Thyroid gland (tissue), 4 donors: ENCODE results near the gene ADRA1B.

Source experiments
- POLR2A ChIP-seq, 2 donors: fragments of 450-650 bp; IDR thresholded peaks; one replicate each; pipeline ENCODE4 v1.6.1; 2017; ENCODE audit warnings: antibody characterized with exemption in 2 of 2, mild to moderate bottlenecking in 2 of 2, moderate library complexity in 1 of 2
- TF ChIP-seq, protein P1 (sequence below), 6 experiments: fragments of 200-600 bp in 3 of 6; fragments of 450-650 bp in 3 of 6; sonication (generic) in 3 of 6; IDR thresholded peaks; one replicate each; pipeline ENCODE4 v1.5.1; 2016 to 2019; ENCODE audit warnings: antibody characterized with exemption in 6 of 6, mild to moderate bottlenecking in 2 of 6, inconsistent platforms in 1 of 6, moderate library complexity in 1 of 6

DNA sequence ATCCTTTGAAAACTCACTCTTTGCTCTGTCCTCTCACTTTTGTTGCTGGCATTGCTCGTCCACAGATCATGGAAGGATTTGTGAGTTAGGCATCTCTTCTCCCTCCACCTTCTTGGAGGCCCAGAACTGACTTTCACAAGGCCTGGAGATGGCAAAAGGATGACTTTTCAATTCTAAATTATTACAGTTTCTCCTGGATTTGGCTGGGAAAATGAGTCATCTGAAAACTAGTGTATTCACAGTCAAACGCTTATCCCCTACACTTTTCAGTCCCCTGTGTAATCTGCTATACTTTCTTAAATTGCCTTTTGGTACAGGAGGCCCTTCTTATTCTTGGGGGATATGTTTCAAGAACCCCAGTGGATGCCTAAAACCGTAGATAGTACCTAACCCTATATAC is 35.6 kb downstream of the ADRA1B start:
- TF ChIP-seq, protein P1, sequence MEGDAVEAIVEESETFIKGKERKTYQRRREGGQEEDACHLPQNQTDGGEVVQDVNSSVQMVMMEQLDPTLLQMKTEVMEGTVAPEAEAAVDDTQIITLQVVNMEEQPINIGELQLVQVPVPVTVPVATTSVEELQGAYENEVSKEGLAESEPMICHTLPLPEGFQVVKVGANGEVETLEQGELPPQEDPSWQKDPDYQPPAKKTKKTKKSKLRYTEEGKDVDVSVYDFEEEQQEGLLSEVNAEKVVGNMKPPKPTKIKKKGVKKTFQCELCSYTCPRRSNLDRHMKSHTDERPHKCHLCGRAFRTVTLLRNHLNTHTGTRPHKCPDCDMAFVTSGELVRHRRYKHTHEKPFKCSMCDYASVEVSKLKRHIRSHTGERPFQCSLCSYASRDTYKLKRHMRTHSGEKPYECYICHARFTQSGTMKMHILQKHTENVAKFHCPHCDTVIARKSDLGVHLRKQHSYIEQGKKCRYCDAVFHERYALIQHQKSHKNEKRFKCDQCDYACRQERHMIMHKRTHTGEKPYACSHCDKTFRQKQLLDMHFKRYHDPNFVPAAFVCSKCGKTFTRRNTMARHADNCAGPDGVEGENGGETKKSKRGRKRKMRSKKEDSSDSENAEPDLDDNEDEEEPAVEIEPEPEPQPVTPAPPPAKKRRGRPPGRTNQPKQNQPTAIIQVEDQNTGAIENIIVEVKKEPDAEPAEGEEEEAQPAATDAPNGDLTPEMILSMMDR (IDR thresholded peaks at IDR 0.05), result no peak
- TF ChIP-seq POLR2A (IDR thresholded peaks at IDR 0.05), result no peak
